Mesothelial cell of epicardium (in vitro differentiated cells): ENCODE measurements around the gene OMP. TPM values are rescaled to one million over a fixed set of nuclear protein-coding genes. Genes with fewer than 3 reads are reported as not detected.

Source experiments
- DNase-seq, 2 experiments: peaks; one replicate each; pipeline ENCODE4 v3.0.0; 2021; ENCODE audit warnings: low spot score in 2 of 2; ENCODE audit not compliant: unreplicated experiment in 2 of 2
- H3K27ac Mint-ChIP-seq: 2 replicates; pipeline ENCODE4 v1.8.0; 2021; ENCODE audit warnings: mixed read lengths
- H3K27me3 Mint-ChIP-seq: 2 replicates; pipeline ENCODE4 v1.8.0; 2021; ENCODE audit warnings: low read depth, mixed read lengths
- H3K36me3 Mint-ChIP-seq: 2 replicates; pipeline ENCODE4 v1.8.0; 2021; ENCODE audit warnings: mixed read lengths
- H3K4me1 Mint-ChIP-seq: 2 replicates; pipeline ENCODE4 v1.8.0; 2021; ENCODE audit warnings: mixed read lengths
- H3K4me3 Mint-ChIP-seq: 2 replicates; pipeline ENCODE4 v1.8.0; 2021; ENCODE audit warnings: mild to moderate bottlenecking, moderate library complexity, mixed read lengths
- H3K9me3 Mint-ChIP-seq: 2 replicates; pipeline ENCODE4 v1.8.0; 2021; ENCODE audit warnings: mixed read lengths
- total RNA-seq: library from RNA; stranded (reverse); gene quantifications from 3 replicates; pipeline ENCODE4 v1.2.1, GENCODE V29; 2021
- TF ChIP-seq, protein P1 (sequence below): fragments of 200-600 bp; sonication (generic); IDR thresholded peaks from one replicate; pipeline ENCODE4 v1.5.0; 2021; ENCODE audit warnings: antibody characterized with exemption; ENCODE audit not compliant: unreplicated experiment

The OMP gene
- total RNA-seq, 1 donor from 2014 or later: 1.5 TPM

DNA sequence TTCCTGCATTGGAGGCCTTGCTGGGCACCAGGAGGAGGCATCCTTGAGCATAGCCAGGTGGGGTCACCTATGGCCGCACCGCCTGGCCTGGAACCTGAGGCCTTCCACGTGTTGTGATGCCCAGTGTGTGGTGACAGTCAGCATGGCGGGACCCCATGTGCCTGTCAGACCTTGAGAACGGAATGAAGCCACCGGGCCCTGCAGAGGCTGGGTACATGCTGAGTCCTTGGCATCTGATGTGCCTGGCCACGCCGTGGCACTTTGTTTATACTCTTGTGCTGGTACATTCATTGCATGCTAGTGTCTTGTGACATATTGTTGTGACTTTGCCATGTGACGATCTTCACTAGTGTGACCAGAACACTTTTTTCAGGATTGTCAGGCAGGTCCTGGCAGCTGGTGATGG is 16.9 kb downstream of the OMP start:
- Mint-ChIP-seq H3K4me1 (no peaks in the 10 kb centered on the region), H3K4me3 (no peak overlapping the region), H3K27me3 (no peaks in the 10 kb centered on the region), H3K27ac (no peak overlapping the region), H3K36me3 (peaks cover 18% of the 10 kb centered on the region), H3K9me3 (no peaks in the 10 kb centered on the region)
- TF ChIP-seq, protein P1, sequence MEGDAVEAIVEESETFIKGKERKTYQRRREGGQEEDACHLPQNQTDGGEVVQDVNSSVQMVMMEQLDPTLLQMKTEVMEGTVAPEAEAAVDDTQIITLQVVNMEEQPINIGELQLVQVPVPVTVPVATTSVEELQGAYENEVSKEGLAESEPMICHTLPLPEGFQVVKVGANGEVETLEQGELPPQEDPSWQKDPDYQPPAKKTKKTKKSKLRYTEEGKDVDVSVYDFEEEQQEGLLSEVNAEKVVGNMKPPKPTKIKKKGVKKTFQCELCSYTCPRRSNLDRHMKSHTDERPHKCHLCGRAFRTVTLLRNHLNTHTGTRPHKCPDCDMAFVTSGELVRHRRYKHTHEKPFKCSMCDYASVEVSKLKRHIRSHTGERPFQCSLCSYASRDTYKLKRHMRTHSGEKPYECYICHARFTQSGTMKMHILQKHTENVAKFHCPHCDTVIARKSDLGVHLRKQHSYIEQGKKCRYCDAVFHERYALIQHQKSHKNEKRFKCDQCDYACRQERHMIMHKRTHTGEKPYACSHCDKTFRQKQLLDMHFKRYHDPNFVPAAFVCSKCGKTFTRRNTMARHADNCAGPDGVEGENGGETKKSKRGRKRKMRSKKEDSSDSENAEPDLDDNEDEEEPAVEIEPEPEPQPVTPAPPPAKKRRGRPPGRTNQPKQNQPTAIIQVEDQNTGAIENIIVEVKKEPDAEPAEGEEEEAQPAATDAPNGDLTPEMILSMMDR: no peak
- DNase-seq: no peak

DNA sequence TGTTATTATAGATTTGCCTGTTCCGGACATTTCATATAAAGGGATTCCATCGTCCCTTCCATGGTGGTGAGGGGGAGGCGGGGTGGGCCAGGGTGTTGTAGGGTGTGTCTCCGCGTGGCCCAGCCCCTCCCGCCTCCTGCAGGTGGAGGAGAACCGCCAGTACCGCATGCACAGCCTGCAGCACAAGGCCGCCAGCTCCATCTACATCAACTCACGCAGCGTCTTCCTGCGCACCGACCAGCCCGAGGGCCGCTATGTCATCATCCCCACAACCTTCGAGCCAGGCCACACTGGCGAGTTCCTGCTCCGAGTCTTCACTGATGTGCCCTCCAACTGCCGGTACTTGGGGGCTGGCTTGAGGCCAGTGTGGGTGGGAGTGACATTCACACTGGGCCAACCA is 17.9 kb downstream of the OMP start:
- peaks cover 18% of the 10 kb centered on the region for H3K36me3 Mint-ChIP-seq
- DNase-seq: no peak
- TF ChIP-seq, protein P1: no peak
- no peaks in the 10 kb centered on the region for H3K9me3 Mint-ChIP-seq
- H3K4me3 Mint-ChIP-seq: no peak overlapping the region
- no peak overlapping the region for H3K27ac Mint-ChIP-seq
- peaks cover 5% of the 10 kb centered on the region for H3K4me1 Mint-ChIP-seq
- H3K27me3 Mint-ChIP-seq: no peaks in the 10 kb centered on the region

DNA sequence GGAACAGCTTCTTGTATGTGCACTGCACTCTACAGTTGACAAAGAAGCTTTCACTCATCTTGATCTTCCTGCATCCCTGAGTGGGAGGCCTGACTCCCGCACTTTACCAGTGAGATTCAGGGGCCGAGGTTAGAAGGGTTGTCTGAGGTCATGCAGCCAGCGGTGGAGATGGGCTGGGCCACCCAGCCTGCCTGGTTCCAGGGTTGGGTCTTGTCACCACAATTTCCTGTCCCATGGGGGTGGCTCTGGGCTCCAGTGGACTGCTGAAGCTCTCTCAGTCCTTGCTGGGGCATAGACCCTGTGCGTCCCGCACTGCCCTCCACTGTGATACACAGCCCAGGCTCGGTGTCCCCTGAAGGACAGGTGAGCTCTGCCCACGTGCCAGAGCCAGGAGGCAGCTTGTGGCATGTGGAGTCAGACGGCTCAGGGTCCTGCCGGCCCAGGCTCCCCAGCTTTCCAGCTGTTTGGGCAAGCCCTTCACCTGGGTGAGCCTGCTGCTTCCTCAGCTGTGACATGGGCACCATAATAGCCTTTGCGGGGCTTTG is 18.5 kb downstream of the OMP start:
- DNase-seq: no peak
- H3K27me3 Mint-ChIP-seq: no peaks in the 10 kb centered on the region
- TF ChIP-seq, protein P1: no peak
- H3K36me3 Mint-ChIP-seq: peaks cover 18% of the 10 kb centered on the region
- H3K4me3 Mint-ChIP-seq: no peak overlapping the region
- H3K9me3 Mint-ChIP-seq: no peaks in the 10 kb centered on the region
- no peak overlapping the region for H3K27ac Mint-ChIP-seq
- H3K4me1 Mint-ChIP-seq: peaks cover 7% of the 10 kb centered on the region

DNA sequence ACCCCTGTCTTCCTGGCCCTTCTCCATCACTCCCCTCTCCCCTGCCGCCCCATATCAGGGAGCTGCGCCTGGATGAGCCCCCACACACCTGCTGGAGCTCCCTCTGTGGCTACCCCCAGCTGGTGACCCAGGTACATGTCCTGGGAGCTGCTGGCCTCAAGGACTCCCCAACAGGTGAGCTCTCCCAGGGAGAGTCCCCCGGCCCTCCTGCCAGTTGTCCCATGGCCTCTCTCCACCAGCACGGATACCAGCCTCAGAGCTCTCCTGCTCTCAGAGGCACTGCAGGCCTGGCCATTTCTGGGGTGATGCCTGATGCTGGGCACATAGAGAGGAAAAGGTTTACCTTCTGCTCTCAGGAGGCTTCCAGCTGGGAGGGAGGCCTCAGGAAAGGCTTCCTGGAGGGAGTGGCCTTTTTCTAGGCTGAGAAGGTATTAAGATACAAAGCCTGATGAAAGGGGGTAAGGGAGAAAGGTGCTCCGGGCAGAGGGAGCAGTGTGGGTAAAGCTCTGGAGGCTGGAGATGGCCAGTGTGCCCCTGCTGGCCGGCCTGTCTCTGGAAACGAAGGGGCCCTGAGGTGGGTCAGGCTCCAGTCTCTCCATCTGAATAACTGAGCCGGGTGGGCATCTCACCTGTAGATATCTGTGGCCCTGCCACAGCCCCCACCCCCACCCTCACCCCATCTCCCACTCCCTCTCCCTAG is 19.4 kb downstream of the OMP start:
- H3K9me3 Mint-ChIP-seq: no peaks in the 10 kb centered on the region
- DNase-seq: no peak
- H3K27me3 Mint-ChIP-seq: no peaks in the 10 kb centered on the region
- no peak overlapping the region for H3K27ac Mint-ChIP-seq
- peaks cover 11% of the 10 kb centered on the region for H3K4me1 Mint-ChIP-seq
- TF ChIP-seq, protein P1: no peak
- H3K4me3 Mint-ChIP-seq: no peak overlapping the region
- peaks cover 18% of the 10 kb centered on the region for H3K36me3 Mint-ChIP-seq

DNA sequence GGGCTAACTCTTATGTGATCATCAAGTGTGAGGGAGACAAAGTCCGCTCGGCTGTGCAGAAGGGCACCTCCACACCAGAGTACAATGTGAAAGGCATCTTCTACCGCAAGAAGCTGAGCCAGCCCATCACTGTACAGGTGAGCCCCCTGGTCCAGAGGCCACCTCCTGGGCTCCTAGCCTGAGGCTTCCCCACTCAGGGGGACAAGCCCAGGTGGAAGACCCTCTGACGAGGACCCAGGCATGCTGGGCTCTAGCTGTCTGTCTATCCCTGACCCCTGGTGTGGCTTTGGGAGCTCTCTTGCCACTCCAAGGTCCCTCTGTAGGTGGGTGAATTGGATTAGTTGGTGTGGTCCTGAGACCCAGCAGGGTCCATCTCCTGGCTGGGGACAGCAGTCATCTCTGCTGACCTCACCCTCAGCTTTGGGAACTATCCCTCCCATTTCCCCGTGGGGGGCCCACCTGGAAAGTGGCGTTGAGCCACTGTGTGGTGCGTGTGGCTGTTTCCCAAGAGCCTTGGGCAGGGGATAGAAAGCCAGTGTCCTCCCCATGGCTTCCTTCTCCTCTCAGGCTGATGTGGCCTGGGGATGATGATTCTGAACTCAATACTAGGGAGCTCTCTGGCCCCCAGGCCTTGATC is 20.1 kb downstream of the OMP start:
- no peak for DNase-seq
- Mint-ChIP-seq H3K36me3 (peaks cover 18% of the 10 kb centered on the region), H3K27ac (no peak overlapping the region), H3K27me3 (no peaks in the 10 kb centered on the region), H3K4me3 (no peak overlapping the region), H3K4me1 (peaks cover 16% of the 10 kb centered on the region), H3K9me3 (no peaks in the 10 kb centered on the region)
- TF ChIP-seq, protein P1: no peak
